ENCODE data around the gene TRMU.

TRMU gene

DNA sequence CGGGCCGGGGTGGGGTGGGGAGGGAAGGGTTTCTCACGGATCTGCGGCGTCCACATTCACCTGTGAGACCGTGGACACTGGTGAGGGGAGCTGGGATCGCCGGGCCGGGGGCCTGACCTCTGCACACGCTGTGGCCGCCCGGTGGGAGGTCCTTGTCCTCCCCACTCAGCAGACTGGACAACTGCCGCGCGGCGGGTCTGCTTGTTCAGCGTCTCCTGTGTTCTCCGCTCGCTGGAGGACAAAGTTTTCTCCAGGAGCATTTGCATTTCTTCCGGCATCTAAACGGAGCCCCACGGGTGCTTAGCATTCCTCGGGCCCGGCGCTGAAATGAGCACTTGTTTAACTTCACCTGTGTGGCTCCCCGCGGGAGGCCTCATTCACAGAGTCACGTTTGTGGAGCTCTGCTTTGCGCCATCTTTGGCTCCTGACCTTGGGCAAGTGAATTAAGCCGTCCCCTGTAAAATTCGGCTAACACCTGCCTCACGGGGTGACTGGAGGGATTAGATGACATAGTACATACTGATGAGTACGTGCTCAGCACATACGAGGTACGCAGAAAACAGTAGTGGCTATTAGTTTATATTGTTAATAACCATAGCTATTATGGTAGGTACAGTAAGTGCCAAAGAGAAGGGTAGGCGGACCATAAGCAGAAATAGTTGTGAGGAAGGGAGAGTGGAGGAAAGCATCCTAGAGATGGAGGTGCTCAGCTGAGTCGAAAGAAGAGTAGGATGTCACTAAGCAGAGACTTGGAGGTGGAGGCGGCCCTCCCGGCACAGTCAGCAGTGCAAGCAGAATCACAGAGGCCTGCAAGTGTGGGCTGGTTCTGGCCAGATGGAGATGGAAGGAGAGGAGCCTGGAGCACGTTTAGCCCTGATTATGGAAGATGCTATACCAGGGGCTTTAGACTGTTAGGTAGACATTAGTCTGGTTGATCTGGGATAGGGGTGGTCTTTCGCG, 885 bp downstream of the TRMU start:
- DNase-seq (ENCODE audit: low read depth): no peak

DNA sequence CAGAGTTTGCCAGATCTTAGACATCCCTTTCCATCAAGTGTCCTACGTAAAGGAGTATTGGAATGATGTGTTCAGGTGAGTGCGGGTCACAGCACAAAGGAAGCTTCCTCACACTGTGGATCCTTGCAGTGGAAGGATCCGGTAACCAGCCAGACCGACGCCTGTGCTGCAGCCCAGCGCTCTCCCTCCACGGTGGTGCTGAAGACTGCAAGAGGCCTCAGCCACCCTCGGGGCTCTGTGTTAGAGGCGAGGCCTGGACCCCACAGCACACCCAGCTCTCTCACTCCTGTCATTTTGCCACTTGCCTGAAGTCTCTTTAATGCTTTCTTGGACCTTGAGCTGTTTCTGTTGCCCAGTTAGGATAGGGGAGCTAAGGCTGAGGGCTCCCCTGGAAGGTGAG, 2.4 kb downstream of the TRMU start:
- no peak for DNase-seq (ENCODE audit: low read depth)

DNA sequence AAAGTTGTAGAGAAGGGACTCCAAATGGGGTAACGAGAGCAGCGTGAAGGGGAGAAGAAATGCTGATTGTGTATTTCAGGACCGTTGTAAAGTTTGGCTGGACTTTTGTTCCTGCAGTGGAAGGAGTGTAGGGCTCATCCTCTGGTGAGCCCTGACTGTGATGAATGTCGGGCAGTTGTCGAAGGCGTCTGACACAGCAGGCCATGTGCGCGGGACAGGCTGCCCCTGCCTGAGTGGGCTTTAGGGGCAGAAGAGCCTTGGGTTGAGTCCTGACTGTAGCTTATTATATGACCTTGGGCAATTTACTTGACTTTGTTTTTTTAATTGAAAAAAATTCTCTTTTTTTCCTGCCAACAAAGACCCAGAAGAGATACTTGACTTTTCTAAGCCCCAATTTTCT, 3.1 kb downstream of the TRMU start:
- no peak for DNase-seq (ENCODE audit: low read depth)

DNA sequence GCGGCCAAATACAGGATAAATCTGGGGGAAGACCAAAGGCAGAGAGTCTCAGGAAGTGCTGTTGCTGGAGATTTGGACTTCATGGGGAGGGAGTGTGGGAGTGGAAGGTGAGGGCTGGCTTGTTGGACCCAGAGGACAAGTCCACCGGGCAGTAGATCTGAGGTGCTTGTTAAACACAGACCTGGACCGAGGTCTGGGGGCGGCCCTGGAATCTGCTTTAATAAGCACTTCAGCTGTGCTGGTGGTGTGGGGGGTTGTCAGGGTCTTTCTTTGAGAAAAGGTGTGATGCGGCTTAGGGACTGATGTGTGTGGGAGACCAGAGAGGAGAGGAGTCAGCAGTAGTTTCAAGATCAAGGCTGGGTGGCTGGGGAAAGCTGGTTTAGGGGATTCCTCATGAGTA, 4.4 kb downstream of the TRMU start:
- no peak for DNase-seq (ENCODE audit: low read depth)

DNA sequence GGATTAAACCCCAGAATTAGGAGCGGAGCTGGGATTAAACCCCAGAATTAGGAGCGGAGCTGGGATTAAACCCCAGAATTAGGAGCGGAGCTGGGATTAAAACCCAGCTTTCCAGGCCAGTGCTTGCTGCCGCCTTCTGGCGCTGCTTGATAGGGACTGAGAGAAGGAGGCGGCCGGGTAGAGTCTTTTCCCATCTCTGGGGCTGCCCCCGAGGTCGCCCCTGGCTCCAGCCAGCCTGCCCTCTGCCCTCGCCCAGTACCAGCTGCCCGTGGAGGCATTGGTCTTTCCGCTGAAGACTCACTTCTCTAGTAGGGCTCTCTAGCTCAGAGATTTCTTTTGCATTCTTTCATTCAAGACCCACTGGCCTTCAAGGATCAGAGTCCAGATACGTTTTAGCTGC, 5.2 kb downstream of the TRMU start:
- DNase-seq (ENCODE audit: low read depth): no peak

DNA sequence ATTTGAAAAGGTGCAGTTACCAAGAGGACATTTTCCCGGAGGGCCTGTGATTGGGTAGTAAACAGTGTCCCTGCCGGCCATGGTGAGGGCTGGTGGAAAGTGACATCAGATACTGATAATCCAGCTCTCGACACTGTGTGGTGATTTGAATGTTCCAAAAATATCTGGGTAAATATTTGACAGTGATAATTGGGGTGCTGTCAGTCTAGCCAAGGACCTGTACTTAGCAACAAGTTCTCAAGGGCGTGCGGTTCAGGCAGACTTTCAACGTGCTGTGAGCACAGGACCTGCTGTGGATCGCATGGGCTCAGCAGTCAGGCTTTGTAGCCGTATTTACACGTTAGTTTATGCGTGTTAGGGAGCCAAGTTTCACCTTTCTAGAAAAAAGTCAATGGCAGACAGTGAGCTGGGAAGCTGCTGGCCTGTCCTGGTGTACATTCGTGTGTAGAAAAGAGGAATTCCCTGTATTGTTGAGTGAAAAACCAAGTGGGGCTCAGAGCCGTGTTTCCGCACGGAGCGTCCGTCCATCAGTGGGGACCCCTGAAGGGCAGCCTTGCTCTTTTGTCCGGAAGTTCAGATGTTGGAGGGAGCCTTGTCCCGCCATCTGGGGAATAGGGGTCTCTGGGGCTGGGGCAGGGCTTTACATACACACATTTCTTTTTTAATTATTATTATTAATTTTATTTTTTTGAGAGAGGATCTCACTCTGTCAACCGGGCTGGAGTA, 11.3 kb downstream of the TRMU start:
- no peak for DNase-seq (ENCODE audit: low read depth)

DNA sequence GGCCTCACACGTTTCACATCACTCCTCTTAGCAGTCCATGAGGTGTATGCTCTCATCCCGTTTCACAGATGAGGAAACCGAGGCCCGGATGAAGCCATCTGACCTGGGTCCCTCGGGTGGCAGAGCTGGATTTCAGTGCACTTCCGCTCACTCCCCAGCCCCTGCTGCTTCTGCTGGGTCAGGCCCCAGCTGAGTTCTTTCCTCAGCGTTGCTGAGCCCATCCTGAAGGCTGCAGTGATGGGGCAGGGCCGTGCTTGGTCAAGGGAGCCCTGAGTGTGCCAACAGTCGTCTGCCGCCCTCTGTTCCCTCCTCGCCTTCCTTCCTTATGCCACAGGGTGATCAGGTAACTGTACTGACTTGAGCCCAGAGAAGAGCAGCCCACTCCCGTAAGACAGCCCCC, 12.1 kb downstream of the TRMU start:
- no peak for DNase-seq (ENCODE audit: low read depth)

DNA sequence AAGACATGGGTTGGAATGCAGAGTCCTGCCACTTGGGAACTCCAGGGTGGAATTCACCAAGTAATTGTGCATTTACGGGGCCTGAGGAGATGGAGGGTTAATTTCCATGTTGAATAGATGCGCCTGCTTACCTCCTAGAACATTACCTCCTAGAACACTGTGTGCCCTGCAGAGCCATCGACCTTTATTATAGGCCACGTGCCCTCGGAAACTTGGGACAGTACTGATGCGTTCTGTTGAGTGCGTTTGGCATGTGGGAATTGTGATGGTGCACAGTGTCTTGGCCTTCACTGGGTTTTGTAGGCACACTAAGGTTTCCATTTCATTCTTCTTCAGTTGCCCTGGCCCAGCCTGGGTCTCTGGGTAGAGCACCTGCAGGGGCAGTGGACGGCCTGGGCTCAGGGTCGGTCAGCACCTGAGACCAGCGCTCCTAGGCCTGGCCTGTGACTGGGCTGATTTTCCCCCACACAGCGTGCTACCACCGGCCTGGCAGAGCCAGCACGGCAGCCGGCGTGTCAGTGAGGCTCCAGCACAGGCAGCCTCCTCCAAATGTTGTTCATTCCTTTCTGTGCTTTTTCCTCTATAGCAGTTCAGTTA, 12.7 kb downstream of the TRMU start:
- DNase-seq (ENCODE audit: low read depth): no peak

DNA sequence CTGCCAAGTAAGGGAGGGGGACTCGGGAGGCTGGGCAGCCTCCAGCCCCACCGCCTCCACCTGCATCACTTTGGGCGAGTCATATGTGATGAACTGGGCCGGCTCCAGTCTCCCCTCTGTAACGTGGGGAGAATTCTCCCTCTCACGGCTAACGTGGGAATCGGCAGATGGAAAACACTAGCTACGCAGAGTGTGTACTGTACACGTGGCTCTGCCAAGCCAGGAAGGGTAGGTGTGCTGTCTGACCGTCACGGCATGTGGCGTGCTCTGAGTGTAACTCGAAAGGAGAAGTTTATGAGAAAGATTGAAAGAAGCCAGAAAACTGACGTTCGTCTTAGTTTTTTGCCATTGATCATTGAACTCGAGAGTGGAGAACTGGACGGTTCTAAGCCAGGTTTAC, 13.7 kb downstream of the TRMU start:
- DNase-seq (ENCODE audit: low read depth): no peak

DNA sequence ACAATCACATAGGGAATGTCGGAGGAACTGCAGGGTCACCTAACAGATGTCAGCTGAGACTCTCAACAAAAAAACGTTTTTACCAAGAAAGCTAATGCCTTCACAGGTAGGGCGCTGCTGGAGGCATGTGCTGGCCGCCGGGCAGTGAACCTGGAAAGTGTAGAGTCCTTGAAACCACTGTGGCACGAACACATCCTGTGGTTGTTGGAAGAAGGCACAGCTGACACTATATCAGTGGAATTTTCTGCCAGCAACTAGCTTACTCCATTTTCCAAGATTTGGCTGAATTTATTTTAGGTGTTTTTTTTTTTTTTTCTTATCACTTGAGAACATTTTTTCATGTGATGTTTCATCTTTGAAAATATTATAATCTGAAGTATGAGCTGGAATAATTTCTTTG, 14.2 kb downstream of the TRMU start:
- no peak for DNase-seq (ENCODE audit: low read depth)

DNA sequence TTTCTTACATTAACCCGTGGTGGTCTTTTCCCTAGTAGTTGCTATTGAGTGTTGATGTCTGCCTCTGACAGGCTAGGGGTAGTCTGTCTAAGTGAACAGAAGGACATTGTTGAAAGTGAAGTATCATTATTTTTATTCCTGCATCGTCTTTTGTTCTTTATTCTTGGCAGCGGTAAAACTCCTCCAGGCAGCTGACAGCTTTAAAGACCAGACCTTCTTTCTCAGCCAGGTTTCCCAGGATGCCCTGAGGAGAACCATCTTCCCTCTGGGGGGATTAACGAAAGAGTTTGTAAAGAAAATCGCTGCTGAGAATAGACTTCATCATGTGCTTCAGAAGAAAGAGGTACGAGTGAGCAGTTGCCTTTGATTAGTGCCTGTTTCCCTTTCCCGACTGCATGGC, 14.6 kb downstream of the TRMU start:
- no peak for DNase-seq (ENCODE audit: low read depth)

DNA sequence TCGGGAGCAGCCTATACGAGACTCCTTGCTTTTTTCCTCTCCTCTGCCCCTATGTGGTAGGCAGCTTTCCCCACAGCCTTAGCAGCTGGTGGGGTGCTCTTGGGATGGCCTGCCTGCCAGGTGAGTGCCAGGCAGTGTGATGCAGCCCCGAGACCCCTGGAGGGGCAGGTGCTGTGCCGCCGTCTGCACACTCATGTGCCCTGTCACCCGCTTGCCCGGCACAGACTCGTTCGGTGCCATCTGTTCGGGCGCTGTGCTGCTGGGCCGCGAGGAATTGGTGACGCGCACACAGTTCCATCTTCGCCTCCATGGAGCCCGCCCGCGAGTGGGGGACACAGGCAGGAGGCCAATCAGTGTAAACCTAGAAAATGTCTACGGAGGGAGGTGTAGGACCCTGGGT, 15.1 kb downstream of the TRMU start:
- no peak for DNase-seq (ENCODE audit: low read depth)

DNA sequence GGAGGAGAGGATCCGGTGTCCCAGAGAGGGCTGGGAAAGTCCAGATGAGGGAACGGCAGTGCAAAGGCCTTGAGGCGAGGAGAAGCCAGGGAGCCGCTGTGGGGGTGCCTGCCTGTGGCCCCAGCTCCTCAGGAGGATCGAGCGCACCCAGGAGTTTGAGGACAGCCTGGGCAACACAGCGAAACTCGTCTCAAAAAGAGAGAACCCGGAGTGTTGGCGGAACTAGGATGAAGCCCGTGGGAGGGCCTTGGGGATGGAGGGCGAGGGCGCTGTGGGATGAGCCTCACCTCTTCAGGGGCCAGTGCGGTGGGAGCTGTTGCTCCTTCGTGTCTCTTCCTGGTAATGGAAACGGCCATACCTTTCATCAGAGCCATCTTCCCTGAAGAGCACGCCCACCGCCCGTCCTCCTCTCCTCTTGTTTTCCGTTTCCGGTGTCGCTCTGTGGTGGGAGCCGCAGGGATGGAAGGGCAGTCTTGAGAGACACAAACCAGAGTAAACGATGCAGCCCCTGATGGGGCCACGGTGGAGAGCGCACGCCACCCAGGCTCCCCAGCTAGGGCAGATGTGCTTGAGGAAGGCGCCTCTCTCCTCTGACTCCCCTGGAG, 15.7 kb downstream of the TRMU start:
- no peak for DNase-seq (ENCODE audit: low read depth)

DNA sequence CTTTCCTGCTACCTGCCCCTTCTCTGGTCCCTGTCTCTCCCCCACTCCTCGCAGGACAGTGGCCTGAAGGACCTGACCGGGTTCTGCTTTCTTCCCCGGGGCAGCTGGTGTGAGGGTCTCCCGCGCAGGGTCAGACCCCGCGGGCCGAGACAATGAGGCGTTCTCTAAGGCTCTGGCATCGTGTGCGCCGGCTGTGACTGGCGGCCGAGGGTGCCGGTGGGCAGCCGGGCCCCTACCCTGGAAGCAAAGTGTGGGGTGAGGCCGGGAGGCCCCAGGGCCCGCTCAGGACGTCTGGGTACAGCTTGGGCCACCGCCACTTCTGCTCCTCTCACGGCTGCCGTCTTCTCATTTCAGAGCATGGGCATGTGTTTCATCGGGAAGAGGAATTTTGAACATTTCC, 16.3 kb downstream of the TRMU start:
- no peak for DNase-seq (ENCODE audit: low read depth)

DNA sequence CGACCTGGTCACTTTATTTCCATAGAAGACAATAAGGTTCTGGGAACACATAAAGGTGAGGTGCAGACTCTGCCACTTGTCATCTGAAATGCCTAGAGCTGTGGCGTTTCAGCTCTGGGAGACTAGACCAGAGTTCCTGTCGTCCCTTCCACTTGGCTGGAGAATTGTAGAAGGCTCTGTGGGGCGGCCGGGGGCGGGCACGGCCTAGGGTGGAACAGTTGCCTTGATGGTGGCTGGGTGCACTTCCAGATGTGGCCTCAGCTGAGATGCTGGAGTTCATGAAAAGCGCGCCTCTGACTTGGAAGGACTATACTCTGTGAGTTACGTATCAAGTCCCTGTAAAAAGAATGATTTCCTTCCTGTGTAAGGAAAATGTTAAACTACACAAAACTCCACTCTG, 16.8 kb downstream of the TRMU start:
- DNase-seq (ENCODE audit: low read depth): no peak

DNA sequence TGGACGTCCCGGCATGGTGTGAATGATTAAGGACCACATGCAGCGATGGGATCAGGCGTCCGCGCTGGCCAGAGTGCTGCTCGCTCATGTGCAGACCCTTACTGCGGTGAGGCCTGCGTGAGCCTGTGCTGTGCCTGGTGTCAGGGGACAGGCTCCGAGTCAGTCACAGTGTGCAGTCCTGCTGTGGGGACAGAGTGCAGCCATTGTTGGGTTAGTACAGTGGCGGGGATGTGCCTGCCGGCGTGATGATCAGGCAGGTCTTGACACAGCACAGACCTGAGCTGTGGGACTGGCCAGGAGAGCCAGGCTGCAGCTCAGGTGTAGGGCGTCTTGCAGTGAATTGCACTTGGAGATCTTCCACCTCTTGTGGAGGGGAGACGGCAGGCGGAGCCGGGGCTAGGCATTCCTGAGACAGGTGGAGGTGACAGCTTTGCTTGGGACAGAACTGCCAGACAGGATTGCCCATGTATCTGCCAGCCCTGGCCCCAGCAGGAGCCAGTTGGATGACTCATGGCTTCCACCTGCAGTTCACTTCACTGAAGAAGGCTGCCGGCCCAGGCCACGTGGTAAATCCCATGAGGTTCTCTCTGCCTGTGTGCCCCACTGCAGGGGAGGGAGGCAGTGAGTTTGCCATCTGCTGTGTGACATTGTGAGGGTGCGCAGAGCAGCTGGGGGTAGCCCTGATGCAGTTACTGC, 17.3 kb downstream of the TRMU start:
- DNase-seq (ENCODE audit: low read depth): no peak

DNA sequence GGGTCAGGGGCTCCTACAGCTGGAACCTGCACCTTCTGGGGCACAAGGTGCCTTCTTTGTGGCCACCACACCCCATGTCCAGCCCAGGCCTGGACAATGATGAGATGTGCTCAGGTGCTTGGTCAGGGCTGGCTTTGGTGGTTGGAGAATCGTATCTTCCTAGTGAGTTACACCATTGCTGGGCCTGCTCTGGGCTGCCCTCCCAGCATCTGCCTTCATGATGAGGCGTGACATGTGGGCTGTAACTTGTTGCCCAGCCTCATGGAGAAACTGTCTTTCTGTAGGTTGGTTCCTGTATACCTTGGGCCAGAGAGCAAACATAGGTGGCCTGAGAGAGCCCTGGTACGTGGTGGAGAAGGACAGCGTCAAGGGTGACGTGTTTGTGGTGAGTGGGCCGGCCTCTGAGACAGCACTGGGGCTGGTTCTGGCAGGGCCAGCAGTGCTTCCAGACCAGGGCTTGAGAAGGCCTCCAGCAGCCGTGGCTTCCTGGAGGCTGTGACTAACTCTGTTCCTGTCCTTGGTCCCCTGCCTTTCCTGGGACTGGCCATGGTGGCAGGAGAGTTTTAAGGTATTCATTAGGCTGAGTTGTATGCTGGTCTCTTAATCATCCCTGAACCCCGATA, 18.1 kb downstream of the TRMU start:
- DNase-seq (ENCODE audit: low read depth): no peak

DNA sequence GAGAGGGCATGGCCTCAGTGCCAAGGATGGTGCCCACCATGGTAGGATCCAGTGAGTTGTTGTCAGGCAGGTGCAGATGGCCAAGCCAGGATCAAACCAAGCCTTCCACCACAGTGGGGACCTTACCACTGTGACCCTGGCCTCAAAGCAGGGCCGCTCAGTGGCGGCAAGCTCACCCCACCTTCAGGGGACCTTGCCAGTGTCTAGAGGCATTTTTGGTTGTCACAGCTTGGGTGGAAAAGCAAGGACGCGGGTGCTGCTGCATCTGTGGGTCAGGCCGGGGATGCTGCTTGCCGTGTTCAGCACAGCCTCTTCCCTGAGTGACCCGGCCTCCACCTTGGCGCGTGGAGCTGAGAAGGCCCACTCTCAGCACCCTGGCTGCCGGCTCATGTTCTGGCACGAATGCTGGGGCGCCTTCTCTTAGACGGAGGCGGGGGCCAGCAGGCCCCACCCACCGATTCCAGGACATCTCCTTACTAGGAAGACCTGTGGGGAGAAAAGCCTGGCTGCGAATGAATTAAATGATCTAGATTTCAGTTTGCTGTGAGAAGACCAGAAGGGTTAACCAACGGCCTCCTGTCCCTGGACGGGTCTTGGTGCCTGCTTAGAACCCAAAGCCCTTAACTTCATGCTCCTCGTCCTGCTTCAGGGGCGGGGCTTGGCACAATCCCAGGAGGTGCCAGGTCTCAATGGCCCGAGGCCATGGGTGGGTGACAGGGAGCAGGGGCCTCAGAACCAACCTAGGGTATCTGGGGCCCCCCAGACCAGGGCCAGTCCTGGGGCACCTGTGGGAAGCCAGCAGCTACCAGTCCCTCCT, 18.9 kb downstream of the TRMU start:
- DNase-seq (ENCODE audit: low read depth): no peak

DNA sequence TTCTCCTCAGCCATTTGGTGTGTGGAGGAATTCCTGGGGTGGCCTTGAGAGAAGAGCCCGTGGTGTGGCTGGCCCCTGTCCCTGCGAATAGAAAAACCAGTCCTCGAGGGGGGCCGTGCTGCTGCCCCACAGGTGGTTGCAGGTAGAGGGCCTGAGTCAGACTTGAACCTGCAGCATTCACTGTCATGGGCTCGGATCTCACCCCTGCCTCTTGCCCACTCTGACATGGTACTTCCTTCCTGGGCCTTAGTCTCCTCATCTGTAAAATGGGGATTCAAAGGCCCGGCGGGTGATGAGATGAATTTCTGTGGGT, 19.4 kb downstream of the TRMU start:
- no peak for DNase-seq (ENCODE audit: low read depth)

DNA sequence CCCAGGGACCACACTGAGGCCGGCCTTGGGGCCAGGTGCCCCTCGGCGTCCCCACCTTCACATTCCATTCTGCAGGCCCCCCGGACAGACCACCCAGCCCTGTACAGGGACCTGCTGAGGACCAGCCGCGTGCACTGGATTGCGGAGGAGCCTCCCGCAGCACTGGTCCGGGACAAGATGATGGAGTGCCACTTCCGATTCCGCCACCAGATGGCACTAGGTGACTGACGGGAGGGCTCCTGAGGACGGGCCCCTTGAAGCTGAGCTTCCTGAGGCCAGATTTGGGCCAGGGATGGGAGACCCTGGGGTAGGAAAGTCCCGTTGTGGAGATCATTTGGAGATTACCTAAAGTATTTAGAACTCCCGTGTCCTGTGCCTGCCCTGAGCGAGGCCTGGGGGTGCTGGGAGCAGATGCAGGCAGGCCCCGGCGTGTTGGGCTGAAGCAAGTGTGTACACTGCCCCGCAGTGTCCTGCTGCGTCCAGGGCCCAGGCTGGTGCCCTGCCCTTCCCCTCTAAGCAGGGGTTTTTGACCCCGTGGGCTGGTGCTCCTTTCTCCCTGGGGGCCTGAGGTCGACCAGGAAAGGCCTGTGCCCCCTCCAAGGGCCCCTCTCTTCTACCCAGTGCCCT, 20.0 kb downstream of the TRMU start:
- DNase-seq (ENCODE audit: low read depth): peak; percentile 32
